ENCODE data around the gene SLC18A2.

Gene SLC18A2

DNA sequence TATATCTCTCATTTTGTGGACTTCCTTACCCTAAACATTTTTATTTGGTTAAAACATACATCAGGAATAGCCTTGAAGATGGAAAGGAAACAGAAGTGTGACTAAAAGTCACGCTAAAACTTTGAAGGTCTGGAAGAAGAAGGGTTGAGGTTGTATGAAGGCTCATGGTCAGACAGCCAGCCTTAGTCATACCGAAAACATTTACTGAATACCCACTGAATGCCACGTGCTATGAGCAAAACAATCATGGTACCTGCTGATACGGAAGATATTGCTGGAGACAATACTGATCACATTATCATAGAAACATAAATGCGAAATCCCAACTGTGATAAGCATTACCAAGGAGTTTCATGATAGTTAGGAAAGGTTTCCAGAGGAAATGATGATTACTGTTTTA lies 70.3 kb downstream of the SLC18A2 start:
- no peak overlapping the region for H3K27ac ChIP-seq (ENCODE audit: low read depth, low read length, poor library complexity, severe bottlenecking)
- H3F3A ChIP-seq (ENCODE audit: insufficient read depth, low read length): peaks cover 3% of the 10 kb centered on the region; the same call in 1 of the 2 replicates
- peaks cover 6% of the 10 kb centered on the region; the same call in 1 of the 2 replicates for H3K36me3 ChIP-seq (ENCODE audit: insufficient read depth, low read length)
- no peak overlapping the region for H3K4me2 ChIP-seq (ENCODE audit: low read length)
- no peaks in the 10 kb centered on the region for H3K9me3 ChIP-seq (ENCODE audit: low read length)
- H3K27me3 ChIP-seq (ENCODE audit: insufficient read depth, low read length): no peaks in the 10 kb centered on the region
- no peaks in the 10 kb centered on the region for H3K4me1 ChIP-seq (ENCODE audit: insufficient read depth, low read length, severe bottlenecking)
- H3K4me3 ChIP-seq (ENCODE audit: low read depth, low read length, poor library complexity, severe bottlenecking): no peak overlapping the region
- TF ChIP-seq, protein P1, sequence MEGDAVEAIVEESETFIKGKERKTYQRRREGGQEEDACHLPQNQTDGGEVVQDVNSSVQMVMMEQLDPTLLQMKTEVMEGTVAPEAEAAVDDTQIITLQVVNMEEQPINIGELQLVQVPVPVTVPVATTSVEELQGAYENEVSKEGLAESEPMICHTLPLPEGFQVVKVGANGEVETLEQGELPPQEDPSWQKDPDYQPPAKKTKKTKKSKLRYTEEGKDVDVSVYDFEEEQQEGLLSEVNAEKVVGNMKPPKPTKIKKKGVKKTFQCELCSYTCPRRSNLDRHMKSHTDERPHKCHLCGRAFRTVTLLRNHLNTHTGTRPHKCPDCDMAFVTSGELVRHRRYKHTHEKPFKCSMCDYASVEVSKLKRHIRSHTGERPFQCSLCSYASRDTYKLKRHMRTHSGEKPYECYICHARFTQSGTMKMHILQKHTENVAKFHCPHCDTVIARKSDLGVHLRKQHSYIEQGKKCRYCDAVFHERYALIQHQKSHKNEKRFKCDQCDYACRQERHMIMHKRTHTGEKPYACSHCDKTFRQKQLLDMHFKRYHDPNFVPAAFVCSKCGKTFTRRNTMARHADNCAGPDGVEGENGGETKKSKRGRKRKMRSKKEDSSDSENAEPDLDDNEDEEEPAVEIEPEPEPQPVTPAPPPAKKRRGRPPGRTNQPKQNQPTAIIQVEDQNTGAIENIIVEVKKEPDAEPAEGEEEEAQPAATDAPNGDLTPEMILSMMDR (IDR thresholded peaks at IDR 0.05; ENCODE audit: low read length): no peak
- no peak for TF ChIP-seq EZH2 (IDR thresholded peaks at IDR 0.05; ENCODE audit: borderline replicate concordance, low read length)
- H2AFZ ChIP-seq (ENCODE audit: low read length): no peak overlapping the region
- no peaks in the 10 kb centered on the region for H3K79me2 ChIP-seq (ENCODE audit: insufficient read depth, low read length)
- H4K20me1 ChIP-seq (ENCODE audit: insufficient read depth, low read length): no peaks in the 10 kb centered on the region
- H3K9me2 ChIP-seq (ENCODE audit: low read depth, low read length): no peaks in the 10 kb centered on the region
- H3K9ac ChIP-seq (ENCODE audit: low read length): no peak overlapping the region

- Histone ChIP-seq H4K20me1 (ENCODE audit: insufficient read depth, low read length) (no peaks in the 10 kb centered on the region), H3K27ac (ENCODE audit: low read depth, low read length, poor library complexity, severe bottlenecking) (no peak overlapping the region), H3K36me3 (ENCODE audit: insufficient read depth, low read length) (peaks cover 6% of the 10 kb centered on the region; the same call in 1 of the 2 replicates), H3K4me2 (ENCODE audit: low read length) (no peak overlapping the region), H3K79me2 (ENCODE audit: insufficient read depth, low read length) (no peaks in the 10 kb centered on the region), H3F3A (ENCODE audit: insufficient read depth, low read length) (no peaks in the 10 kb centered on the region), H3K9me2 (ENCODE audit: low read depth, low read length) (no peaks in the 10 kb centered on the region), H3K4me1 (ENCODE audit: insufficient read depth, low read length, severe bottlenecking) (no peaks in the 10 kb centered on the region), H3K9me3 (ENCODE audit: low read length) (no peaks in the 10 kb centered on the region), H3K27me3 (ENCODE audit: insufficient read depth, low read length) (no peaks in the 10 kb centered on the region), H2AFZ (ENCODE audit: low read length) (no peak overlapping the region), H3K4me3 (ENCODE audit: low read depth, low read length, poor library complexity, severe bottlenecking) (no peak overlapping the region), H3K9ac (ENCODE audit: low read length) (no peak overlapping the region)
- TF ChIP-seq EZH2 (IDR thresholded peaks at IDR 0.05; ENCODE audit: borderline replicate concordance, low read length): no peak
- TF ChIP-seq, protein P1 (IDR thresholded peaks at IDR 0.05; ENCODE audit: low read length): no peak
Observed at GRCh38 chr10:117312430-117312829, 71.5 kb downstream of the SLC18A2 start.

DNA sequence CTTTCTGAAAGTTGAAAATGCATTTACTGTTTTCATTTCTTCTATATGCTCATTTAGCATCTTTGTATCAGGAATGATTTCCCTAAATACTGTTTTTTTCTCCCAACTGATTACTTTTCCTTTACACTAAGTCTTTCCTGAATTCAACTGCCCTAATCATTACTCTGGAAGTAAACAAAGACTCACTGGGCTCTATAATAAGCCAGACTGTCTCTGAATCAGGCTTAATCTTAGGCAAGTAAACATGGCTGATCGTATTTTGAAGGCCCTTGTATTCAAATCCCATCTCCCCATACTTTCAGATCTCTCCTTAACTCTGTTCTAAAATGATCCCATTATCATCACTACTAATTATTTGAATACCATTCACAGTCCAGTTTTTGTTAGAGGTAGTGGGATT lies 72.7 kb downstream of the SLC18A2 start:
- Histone ChIP-seq H3K4me1 (ENCODE audit: insufficient read depth, low read length, severe bottlenecking) (no peaks in the 10 kb centered on the region), H3K79me2 (ENCODE audit: insufficient read depth, low read length) (no peaks in the 10 kb centered on the region), H3K9me2 (ENCODE audit: low read depth, low read length) (no peaks in the 10 kb centered on the region), H3K4me3 (ENCODE audit: low read depth, low read length, poor library complexity, severe bottlenecking) (no peak overlapping the region), H3K36me3 (ENCODE audit: insufficient read depth, low read length) (peaks cover 6% of the 10 kb centered on the region; the same call in 1 of the 2 replicates), H3K27ac (ENCODE audit: low read depth, low read length, poor library complexity, severe bottlenecking) (no peak overlapping the region), H3K27me3 (ENCODE audit: insufficient read depth, low read length) (no peaks in the 10 kb centered on the region), H3F3A (ENCODE audit: insufficient read depth, low read length) (no peaks in the 10 kb centered on the region; the same call in 1 of the 2 replicates), H2AFZ (ENCODE audit: low read length) (no peak overlapping the region), H3K9ac (ENCODE audit: low read length) (no peak overlapping the region), H4K20me1 (ENCODE audit: insufficient read depth, low read length) (no peaks in the 10 kb centered on the region), H3K9me3 (ENCODE audit: low read length) (no peaks in the 10 kb centered on the region), H3K4me2 (ENCODE audit: low read length) (no peak overlapping the region)
- no peak for TF ChIP-seq EZH2 (IDR thresholded peaks at IDR 0.05; ENCODE audit: borderline replicate concordance, low read length)
- TF ChIP-seq, protein P1 (IDR thresholded peaks at IDR 0.05; ENCODE audit: low read length): no peak

Data from OCI-LY1 (cell line).